Kidney epithelial cell (primary cell): ENCODE results near the gene NTN5. TPM values are rescaled to one million over a fixed set of nuclear protein-coding genes. Genes with fewer than 3 reads are reported as not detected.
"Not testable (repeated sequence)": the region's sequence is repeated elsewhere in the genome, so short reads cannot be mapped to it uniquely, and the experiment has no call there.

ENCODE experiments used
- DNase-seq: peaks from one replicate; pipeline ENCODE4 v3.0.0-alpha.2; 2010; ENCODE audit warnings: low read depth
- H3K27me3 ChIP-seq: 2 replicates; pipeline ENCODE4 v1.6.0; 2011; ENCODE audit warnings: low read length; ENCODE audit not compliant: control insufficient read depth, insufficient read depth
- H3K36me3 ChIP-seq: 2 replicates; pipeline ENCODE4 v1.5.1; 2011; ENCODE audit warnings: low read length; ENCODE audit not compliant: control insufficient read depth, insufficient read depth
- H3K4me3 ChIP-seq: 2 replicates; pipeline ENCODE4 v1.5.1; 2011; ENCODE audit warnings: low read depth, mild to moderate bottlenecking, control low read depth, low read length
- CTCF ChIP-seq: IDR thresholded peaks from 2 replicates; pipeline ENCODE4 v1.5.1; 2011; ENCODE audit warnings: mild to moderate bottlenecking, moderate library complexity, low read length, control low read depth, inconsistent platforms; ENCODE audit not compliant: insufficient read depth, poor library complexity, severe bottlenecking
- total RNA-seq: library from RNA; depleted of rRNA; stranded (reverse); fragments of >200 nt; gene quantifications from 2 replicates; pipeline ENCODE4 v1.2.3, GENCODE V29; 2015

The NTN5 gene
- total RNA-seq, 1 donor from 2014 or later = not detected

- no peak overlapping the region for H3K4me3 ChIP-seq
- no peak for TF ChIP-seq CTCF
- H3K27me3 ChIP-seq = peaks cover 7% of the 10 kb centered on the region
- no peaks in the 10 kb centered on the region for H3K36me3 ChIP-seq
- peak; percentile 96 for DNase-seq
Observed at GRCh38 chr19:48681127-48681470, 8.3 kb upstream of the NTN5 start.

- DNase-seq = no peak
- H3K27me3 ChIP-seq = peaks cover 9% of the 10 kb centered on the region
- H3K4me3 ChIP-seq = no peak overlapping the region
- H3K36me3 ChIP-seq = no peaks in the 10 kb centered on the region
- TF ChIP-seq CTCF = no peak
Observed at GRCh38 chr19:48680436-48681126, 7.8 kb upstream of the NTN5 start.

GRCh38 chr19:48680006-48680405 lies 7.2 kb upstream of the NTN5 start:
- not testable (repeated sequence) for H3K36me3 ChIP-seq

GRCh38 chr19:48678201-48678600 lies 5.4 kb upstream of the NTN5 start:
- TF ChIP-seq CTCF = no peak
- DNase-seq = no peak
- H3K36me3 ChIP-seq = no peaks in the 10 kb centered on the region
- no peak overlapping the region for H3K4me3 ChIP-seq
- peaks cover 10% of the 10 kb centered on the region for H3K27me3 ChIP-seq

More at GRCh38 chr19:48680006-48680405, 7.2 kb upstream of the NTN5 start:
- H3K4me3 ChIP-seq, DNase-seq: not testable (repeated sequence)
- H3K27me3 ChIP-seq = peaks cover 10% of the 10 kb centered on the region

- no peak for DNase-seq
- peaks cover 10% of the 10 kb centered on the region for H3K27me3 ChIP-seq
- no peak for TF ChIP-seq CTCF
- no peak overlapping the region for H3K4me3 ChIP-seq
- no peaks in the 10 kb centered on the region for H3K36me3 ChIP-seq
Observed at GRCh38 chr19:48676887-48677286, 4.1 kb upstream of the NTN5 start.

GRCh38 chr19:48676487-48676886 lies 3.7 kb upstream of the NTN5 start:
- no peak for TF ChIP-seq CTCF
- Histone ChIP-seq H3K27me3 (peaks cover 10% of the 10 kb centered on the region), H3K36me3 (no peaks in the 10 kb centered on the region), H3K4me3 (no peak overlapping the region)
- no peak for DNase-seq
